Small intestine (tissue), 7 donors: Measurements from ENCODE around the gene TUBB2A. TPM values are rescaled to one million over a fixed set of nuclear protein-coding genes. Genes with fewer than 3 reads are reported as not detected.
"Not testable (repeated sequence)": the region's sequence is repeated elsewhere in the genome, so short reads cannot be mapped to it uniquely, and the experiment has no call there.

Experiments
- DNase-seq, 2 donors: peaks; one replicate each; pipeline versions ENCODE4 v3.0.0 to v3.0.0-alpha.2; 2013
- FAIRE-seq: peaks from 2 replicates; lab custom pipeline; 2012; peaks lifted over from hg19 to GRCh38; lab: Jason Lieb, UNC
- H3K27ac ChIP-seq, 3 donors: one replicate each; pipeline ENCODE4 v1.5.1; 2013; ENCODE audit warnings: low read length in 2 of 3, mild to moderate bottlenecking in 2 of 3, control low read depth in 1 of 3, inconsistent platforms in 1 of 3, low read depth in 1 of 3, moderate library complexity in 1 of 3
- H3K27me3 ChIP-seq, 3 donors: one replicate each; pipeline ENCODE4 v1.6.1; 2013; ENCODE audit warnings: low read length in 3 of 3, inconsistent platforms in 1 of 3; ENCODE audit not compliant: control insufficient read depth in 3 of 3, insufficient read depth in 3 of 3
- H3K36me3 ChIP-seq, 3 donors: one replicate each; pipeline ENCODE4 v1.6.1; 2013; ENCODE audit warnings: low read length in 3 of 3, inconsistent platforms in 1 of 3, low read depth in 1 of 3, mild to moderate bottlenecking in 1 of 3, moderate library complexity in 1 of 3; ENCODE audit not compliant: control insufficient read depth in 3 of 3, insufficient read depth in 2 of 3
- H3K4me1 ChIP-seq, 3 donors: one replicate each; pipeline ENCODE4 v1.6.1; 2013; ENCODE audit warnings: low read length in 2 of 3, inconsistent platforms in 1 of 3, low read depth in 1 of 3, mild to moderate bottlenecking in 1 of 3, moderate library complexity in 1 of 3; ENCODE audit not compliant: control insufficient read depth in 3 of 3, insufficient read depth in 2 of 3
- H3K4me3 ChIP-seq, 3 donors: one replicate each; pipeline ENCODE4 v1.5.1; 2013; ENCODE audit warnings: low read length in 3 of 3, control low read depth in 1 of 3, inconsistent platforms in 1 of 3, low read depth in 1 of 3, mild to moderate bottlenecking in 1 of 3, moderate library complexity in 1 of 3
- H3K9me3 ChIP-seq, 2 donors: one replicate each; pipeline ENCODE4 v1.6.1; 2013; ENCODE audit warnings: low read depth in 1 of 2, low read length in 1 of 2; ENCODE audit not compliant: control insufficient read depth in 2 of 2, insufficient read depth in 1 of 2
- WGBS, 3 donors: extraction: QIAGEN DNeasy Blood & Tissue Kit; methylation state at CpG; one replicate each; pipeline ENCODE4 v1.1.7; 2013; 5-methylcytosine and 5-hydroxymethylcytosine counted together
- polyA plus RNA-seq, 4 donors: library from polyadenylated mRNA; stranded (reverse) in 3 of 4; unstranded in 1 of 4; fragments of 200-250 nt in 3 of 4; fragments of 120-200 nt in 1 of 4; gene quantifications; one replicate each; pipeline versions ENCODE4 v1.2.1 to v1.2.3, GENCODE V29; 2013
- donor health status: healthy with polysubstance abuse.
- donor health status: control.
- donor health status: control.
- donor health status: Bipolar disorder and iron deficiency.
- donor health status: healthy.

Gene TUBB2A
- polyA plus RNA-seq, 4 donors: 39.7 to 97.1 (median 67.0) TPM

- no peak overlapping the region for H3K4me3 ChIP-seq
- 86 to 88% (median 88%) methylated on average over 22 of the region's 22 CpGs for WGBS, 3 donors
- H3K4me1 ChIP-seq: no peaks in the 10 kb centered on the region
- H3K27me3 ChIP-seq: no peaks in the 10 kb centered on the region
- DNase-seq (peak in 1 of 2 donors; percentile 47), FAIRE-seq (no peak)
- H3K9me3 ChIP-seq: no peaks in the 10 kb centered on the region
- no peak overlapping the region for H3K27ac ChIP-seq
- H3K36me3 ChIP-seq: no peaks in the 10 kb centered on the region
These were observed 19.4 kb upstream of the TUBB2A start for GRCh38 chr6:3176562-3177355.

GRCh38 chr6:3175715-3176402 is 18.5 kb upstream of the TUBB2A start:
- DNase-seq (peak in 1 of 2 donors; percentile 50), FAIRE-seq (no peak)
- Histone ChIP-seq H3K4me3 (no peak overlapping the region), H3K9me3 (no peaks in the 10 kb centered on the region), H3K4me1 (no peaks in the 10 kb centered on the region), H3K27me3 (no peaks in the 10 kb centered on the region), H3K36me3 (no peaks in the 10 kb centered on the region), H3K27ac (no peak overlapping the region)
- WGBS, 3 donors: 61 to 72% (median 62%) methylated on average over 11 of the region's 11 CpGs

GRCh38 chr6:3173636-3174089 is 16.3 kb upstream of the TUBB2A start:
- FAIRE-seq, H3K4me3 ChIP-seq, H3K27me3 ChIP-seq, H3K36me3 ChIP-seq, H3K27ac ChIP-seq, H3K4me1 ChIP-seq, DNase-seq, H3K9me3 ChIP-seq: not testable (repeated sequence)
- 91 to 97% (median 92%) methylated on average over 11 of the region's 11 CpGs for WGBS, 3 donors

GRCh38 chr6:3172789-3173188 is 15.4 kb upstream of the TUBB2A start:
- H3K4me1 ChIP-seq, H3K36me3 ChIP-seq, H3K4me3 ChIP-seq, H3K27me3 ChIP-seq, DNase-seq, H3K9me3 ChIP-seq, FAIRE-seq, H3K27ac ChIP-seq: not testable (repeated sequence)
- 77 to 80% (median 78%) methylated on average over 4 of the region's 4 CpGs for WGBS, 3 donors

DNA sequence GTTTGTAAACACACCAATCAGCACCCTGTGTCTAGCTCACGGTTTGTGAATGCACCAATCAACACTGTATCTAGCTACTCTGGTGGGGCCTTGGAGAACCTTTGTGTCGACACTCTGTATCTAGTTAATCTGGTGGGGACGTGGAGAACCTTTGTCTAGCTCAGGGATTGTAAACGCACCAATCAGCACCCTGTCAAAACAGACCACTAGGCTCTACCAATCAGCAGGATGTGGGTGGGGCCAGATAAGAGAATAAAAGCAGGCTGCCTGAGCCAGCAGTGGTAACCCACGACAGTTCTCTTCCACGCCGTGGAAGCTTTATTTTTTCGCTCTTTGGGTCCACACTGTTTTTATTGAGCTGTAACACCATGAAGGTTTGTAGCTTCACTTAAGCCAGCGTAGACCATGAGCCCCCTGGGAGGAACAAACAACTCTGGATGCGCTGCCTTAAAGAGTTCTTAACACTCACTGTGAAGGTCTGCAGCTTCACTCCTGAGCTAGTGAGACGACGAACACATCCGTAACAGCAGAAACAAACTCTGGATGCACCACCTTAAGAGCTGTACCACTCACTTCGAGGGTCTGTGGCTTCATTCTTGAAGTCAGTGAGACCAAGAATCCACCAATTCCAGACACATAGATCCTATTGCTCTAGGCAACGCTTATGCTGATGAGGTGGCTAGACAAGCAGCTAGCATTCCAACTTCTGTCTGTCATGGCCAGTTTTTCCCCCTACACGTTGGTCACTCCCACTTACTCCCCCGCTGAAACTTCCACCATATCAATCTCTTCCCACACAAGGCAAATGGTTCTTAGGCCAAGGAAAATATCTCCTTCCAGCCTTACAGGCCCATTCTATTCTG is 14.2 kb upstream of the TUBB2A start:
- H3K36me3 ChIP-seq, FAIRE-seq, H3K27ac ChIP-seq, H3K4me1 ChIP-seq, H3K9me3 ChIP-seq, DNase-seq, H3K4me3 ChIP-seq, H3K27me3 ChIP-seq: not testable (repeated sequence)
- 87 to 93% (median 89%) methylated on average over 17 of the region's 17 CpGs for WGBS, 3 donors

DNA sequence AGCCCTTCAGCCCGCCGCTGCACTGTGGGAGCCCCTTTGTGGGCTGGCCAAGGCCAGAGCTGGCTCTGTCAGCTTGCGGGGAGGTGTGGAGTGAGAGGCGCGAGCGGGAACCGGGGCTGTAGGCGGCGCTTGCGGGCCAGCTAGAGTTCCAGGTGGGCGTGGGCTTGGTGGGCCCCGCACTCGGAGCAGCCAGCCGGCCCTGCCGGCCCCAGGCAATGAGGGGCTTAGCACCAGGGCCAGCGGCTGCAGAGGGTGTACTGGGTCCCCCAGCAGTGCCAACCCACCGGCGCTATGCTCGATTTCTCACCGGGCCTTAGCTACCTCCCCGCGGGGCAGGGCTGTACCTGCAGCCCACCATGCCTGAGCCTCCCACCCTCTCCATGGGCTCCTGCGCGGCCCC is 13.3 kb upstream of the TUBB2A start:
- not testable (repeated sequence) for H3K27me3 ChIP-seq, H3K4me3 ChIP-seq, DNase-seq, H3K36me3 ChIP-seq, H3K27ac ChIP-seq, H3K9me3 ChIP-seq, FAIRE-seq, H3K4me1 ChIP-seq
- WGBS, 3 donors: 92 to 97% (median 96%) methylated on average over 20 to 24 of the region's 24 CpGs

DNA sequence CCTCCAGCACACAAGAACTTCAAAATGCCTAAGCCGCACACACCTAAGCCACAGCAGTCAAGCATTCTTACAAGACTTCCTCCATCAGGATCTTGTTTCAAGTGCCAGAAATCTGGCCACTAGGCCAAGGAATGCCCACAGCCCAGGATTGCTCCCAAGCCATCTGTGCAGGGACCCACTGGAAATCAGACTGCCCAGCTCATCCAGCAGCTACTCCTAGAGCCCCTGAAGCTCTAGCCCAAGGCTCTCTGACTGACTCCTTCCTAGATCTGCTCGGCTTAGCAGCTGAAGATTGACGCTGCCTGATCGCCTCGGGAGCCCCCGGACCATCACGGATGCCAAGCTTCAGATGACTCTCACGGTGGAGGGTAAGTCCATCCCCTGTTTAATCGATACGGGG is 10.7 kb upstream of the TUBB2A start:
- 95 to 96% (median 96%) methylated on average over 10 of the region's 10 CpGs for WGBS, 3 donors
- not testable (repeated sequence) for FAIRE-seq

More for the DNA sequence above, 10.7 kb upstream of the TUBB2A start:
- not testable (repeated sequence) for H3K9me3 ChIP-seq, H3K27ac ChIP-seq, H3K27me3 ChIP-seq, H3K36me3 ChIP-seq, DNase-seq, H3K4me3 ChIP-seq, H3K4me1 ChIP-seq
